GM19328 (cell line): ENCODE results near the gene ZNF224.
"Not testable (repeated sequence)": the region's sequence is repeated elsewhere in the genome, so short reads cannot be mapped to it uniquely, and the experiment has no call there.

Experiments
- ATAC-seq: cut with Tn5 transposase; IDR thresholded peaks from one replicate; pipeline ENCODE4 v1.9.1; 2021; ENCODE audit warnings: mild to moderate bottlenecking, moderate library complexity; ENCODE audit not compliant: unreplicated experiment

Gene ZNF224

DNA sequence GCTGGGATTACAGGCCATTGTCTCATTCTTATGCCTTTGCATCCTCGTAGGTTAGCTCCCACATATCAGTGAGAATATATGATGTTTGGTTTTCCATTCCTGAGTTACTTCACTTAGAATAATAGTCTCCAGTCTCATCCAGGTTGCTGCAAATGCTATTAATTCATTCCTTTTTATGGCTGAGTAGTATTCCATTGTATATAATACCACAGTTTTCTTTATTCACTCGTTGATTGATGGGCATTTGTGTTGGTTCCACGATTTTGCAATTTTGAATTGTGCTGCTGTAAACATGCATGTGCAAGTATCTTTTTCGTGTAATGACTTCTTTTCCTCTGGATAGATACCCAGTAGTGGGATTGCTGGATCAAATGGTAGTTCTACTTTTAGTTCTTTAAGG, 27.0 kb downstream of the ZNF224 start:
- not testable (repeated sequence) for ATAC-seq

DNA sequence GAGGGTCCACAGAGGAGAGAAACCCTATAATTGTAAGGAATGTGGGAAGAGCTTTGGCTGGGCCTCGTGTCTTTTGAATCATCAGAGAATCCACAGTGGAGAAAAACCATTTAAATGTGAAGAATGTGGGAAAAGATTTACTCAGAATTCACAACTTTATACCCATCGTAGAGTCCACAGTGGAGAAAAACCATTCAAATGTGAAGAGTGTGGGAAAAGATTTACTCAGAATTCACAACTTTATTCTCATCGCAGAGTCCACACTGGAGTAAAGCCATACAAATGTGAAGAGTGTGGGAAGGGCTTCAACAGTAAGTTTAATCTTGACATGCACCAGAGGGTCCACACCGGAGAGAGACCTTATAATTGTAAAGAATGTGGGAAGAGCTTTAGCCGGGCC, 37.8 kb downstream of the ZNF224 start:
- ATAC-seq: no peak

DNA sequence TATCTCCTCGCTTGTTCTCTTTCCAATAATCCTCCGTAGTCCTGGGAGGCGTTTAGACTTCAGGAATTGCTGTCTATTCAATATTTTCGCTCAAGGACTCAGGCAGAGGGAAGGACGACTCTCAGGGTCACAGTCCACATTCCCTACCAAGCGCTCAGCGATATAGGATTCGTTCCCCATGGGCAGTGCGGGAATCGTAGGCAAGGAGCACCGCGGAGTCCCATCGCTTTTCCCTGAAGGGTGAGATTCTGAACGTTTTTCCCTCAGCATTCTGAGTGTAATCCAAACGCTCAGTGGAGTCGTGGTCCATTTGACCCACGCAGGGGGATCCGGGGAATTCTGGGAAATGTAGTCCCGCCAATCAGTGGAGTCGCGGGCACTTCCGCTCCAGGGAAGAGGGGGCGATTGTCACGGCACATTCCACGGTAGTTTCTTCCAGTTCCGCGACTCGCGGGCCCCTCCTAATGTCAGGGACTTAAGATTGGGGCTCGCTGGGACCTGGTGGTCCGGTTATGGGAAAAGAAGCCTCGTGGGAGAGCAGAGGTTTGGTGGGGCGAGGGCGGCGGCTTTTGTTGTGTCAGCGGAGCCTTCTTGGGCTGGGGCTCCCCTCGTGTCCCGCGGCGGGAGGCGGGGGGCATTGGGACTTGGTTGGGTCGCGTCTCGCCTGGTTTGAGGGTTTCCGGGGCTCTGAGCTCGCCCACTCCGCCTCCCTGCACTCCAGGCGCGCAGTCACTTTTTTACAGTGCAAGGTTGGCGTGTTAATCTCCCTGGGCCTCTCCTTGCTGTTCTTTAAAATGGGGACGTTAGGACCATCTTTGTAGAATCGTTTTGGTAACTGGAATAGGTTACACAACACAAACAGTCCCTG, 47.3 kb downstream of the ZNF224 start, which contains the start of gene ZNF234:
Gene ZNF234, plus strand, starts transcription at position 364 of the 868 bp plus-strand sequence. CDS start 3,079 bp downstream, outside the sequence.
- ATAC-seq: peak; percentile 70

GRCh38 chr19:44142059-44142433, 47.9 kb downstream of the ZNF224 start:
- no peak for ATAC-seq

GRCh38 chr19:44149776-44150175, 55.6 kb downstream of the ZNF224 start:
- no peak for ATAC-seq

GRCh38 chr19:44151491-44151890, 57.3 kb downstream of the ZNF224 start:
- no peak for ATAC-seq

GRCh38 chr19:44156475-44156874, 62.3 kb downstream of the ZNF224 start:
- ATAC-seq: no peak
